GM12874 (cell line): ENCODE data around the gene SPATA6L.
A peak's percentile ranks its signal among the peaks of the same experiment; 100 is the strongest.

Source experiments
- CTCF ChIP-seq: IDR thresholded peaks from 2 replicates; pipeline ENCODE4 v1.5.1; 2011; ENCODE audit warnings: low read depth, mild to moderate bottlenecking, control low read depth, low read length, moderate library complexity; ENCODE audit not compliant: insufficient read depth

The SPATA6L gene

GRCh38 chr9:4654084-4654483 is 12.2 kb downstream of the SPATA6L start:
- no peak for TF ChIP-seq CTCF

DNA sequence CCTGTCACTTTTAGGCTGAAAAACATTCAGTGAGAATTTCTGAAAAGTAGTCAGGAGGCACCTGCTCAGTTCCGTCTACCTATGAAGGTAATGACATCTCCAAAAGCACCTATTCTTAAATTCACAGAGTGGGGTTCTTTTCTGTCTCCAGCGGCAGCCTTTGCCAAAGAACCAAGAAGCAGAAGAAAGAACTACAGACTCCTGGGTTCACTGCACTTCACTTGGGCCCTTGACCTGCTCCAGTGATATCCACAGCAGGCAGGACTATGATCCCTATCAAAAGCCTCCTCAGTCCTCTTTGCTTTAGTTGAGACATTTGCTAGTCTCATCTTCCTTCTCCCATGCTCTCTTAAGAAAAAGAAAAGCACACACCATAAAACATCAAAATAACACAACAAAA is 23.9 kb downstream of the SPATA6L start:
- no peak for TF ChIP-seq CTCF

- 0 out of 2 replicates have a peak, but pooled peaks have one; percentile 11 for TF ChIP-seq CTCF
Measured at GRCh38 chr9:4640027-4640426, 26.3 kb downstream of the SPATA6L start.

- TF ChIP-seq CTCF = no peak
Measured at GRCh38 chr9:4639420-4639819, 26.9 kb downstream of the SPATA6L start.

DNA sequence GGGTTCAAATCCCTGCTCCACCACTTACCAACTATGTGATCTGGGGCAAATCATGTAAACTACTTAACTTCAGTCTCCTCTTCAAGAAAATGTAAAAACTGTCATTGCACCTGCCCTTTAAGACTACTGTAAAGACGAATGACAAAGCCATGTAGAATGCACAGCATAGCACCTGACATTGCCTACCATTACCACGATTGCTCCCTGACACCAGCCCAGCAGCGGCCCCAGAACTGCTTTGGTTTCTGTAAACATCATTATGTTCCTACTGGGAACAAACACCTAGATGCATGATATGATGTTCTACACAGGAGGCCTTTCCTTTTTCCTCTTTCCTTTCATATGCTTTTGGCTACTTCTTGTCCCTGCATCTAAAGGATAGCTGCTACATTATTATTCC is 27.3 kb downstream of the SPATA6L start:
- TF ChIP-seq CTCF = no peak

DNA sequence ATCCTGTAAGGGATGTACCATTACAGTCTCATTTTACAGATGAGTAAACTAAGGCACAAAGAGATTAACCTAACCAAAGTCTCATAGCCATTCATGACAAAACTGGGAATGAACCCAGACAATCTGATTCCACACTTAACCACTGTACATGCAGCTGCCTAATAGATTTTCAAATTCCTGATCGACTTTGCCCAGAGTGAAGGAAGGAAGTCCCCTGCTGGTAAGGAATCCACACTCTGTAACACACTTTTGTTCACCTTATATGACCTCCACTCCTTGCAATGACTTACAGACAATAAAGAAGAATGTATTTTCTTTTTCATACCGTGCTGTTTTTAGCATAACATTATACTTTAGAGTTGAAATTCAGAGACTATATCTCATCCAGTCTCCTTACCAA is 35.4 kb downstream of the SPATA6L start:
- TF ChIP-seq CTCF = no peak

DNA sequence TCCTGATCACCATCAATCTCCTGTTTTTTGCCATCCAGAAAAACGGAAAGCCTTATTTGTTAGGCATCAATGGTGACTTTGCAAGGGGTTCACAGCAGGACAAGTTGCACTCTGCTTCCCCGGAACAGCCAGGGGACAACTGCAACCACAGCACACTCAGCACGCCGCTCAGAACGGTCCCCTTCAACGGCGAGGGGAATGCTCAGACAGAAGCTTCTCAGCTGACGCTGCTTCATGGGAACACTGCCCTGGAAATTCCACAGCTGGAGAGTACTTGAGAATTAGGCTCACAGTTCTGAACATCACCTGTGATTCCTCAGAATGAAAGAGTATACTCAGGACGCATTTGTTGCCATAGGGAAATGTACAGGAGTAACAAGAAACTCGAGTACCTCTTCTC is 44.3 kb downstream of the SPATA6L start:
- no peak for TF ChIP-seq CTCF
